Measurements from ENCODE around the gene IPO8.

Gene IPO8

GRCh38 chr12:30695199-30696102, at the start of gene IPO8:
Gene IPO8, minus strand, starts transcription at chr12:30695869. Its CDS starts 222 bp downstream, at chr12:30695647.
- peak; percentile 78 for DNase-seq

DNA sequence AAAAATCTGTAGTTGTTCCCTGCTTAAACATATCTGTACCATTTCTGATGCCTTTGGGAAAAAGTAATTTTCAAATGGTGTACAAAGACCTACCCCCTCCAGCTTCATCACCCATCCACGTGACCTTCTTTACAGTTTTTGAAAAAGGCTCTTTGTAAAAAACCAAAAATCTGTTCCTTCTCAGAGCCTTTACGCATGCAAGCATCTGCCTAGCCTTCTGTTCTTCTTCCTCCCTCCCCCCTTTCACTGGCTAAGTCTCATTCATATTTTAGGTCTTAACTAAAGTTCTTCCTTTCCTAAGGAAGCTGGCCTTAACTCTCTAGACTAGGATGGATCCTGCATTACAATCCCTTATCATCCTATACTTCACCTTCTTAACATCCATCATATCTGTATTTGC, 48.7 kb upstream of the IPO8 start:
- DNase-seq = no peak

DNA sequence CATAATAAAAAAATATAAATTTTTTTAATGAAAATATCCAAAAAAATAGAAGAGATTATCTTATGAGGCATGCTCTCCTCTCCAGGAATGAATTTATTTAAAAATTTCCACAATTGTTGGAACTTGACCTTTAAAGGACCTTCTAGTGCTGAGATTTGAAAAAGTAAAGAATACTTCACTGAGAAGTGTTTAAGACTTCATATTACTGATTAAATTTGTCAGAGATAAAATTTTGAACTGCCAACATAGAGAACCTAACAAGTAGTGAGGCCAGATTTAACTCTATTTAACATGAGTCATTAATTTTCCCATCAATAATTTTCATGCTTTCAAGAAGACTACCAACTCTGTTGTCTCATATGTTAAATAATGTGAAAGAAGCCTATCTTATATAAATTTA, 44.6 kb upstream of the IPO8 start:
- no peak for DNase-seq

GRCh38 chr12:30739020-30739419, 43.4 kb upstream of the IPO8 start:
- DNase-seq = no peak

- no peak for DNase-seq
Measured at GRCh38 chr12:30732954-30733637, 37.4 kb upstream of the IPO8 start.

DNA sequence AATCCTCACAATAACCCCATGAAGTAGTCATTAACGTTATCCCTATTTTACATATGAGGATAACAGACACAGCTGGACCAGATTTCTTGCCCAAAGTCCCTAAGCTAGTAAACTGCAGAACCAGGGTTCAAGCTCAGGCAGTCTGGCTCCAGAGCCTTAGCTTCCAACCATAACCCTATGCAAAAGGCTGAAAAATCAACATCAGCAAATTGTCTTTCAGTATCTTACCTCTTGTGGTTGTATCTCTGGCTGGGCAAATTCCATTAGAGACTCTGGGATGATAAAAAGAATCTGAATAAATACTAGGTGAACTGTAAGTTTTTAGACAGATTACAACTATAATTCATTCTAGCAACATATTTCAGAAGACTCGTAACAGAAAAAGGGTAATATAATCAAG, 34.3 kb upstream of the IPO8 start:
- DNase-seq = no peak

GRCh38 chr12:30729547-30729946, 33.9 kb upstream of the IPO8 start:
- DNase-seq = no peak

DNA sequence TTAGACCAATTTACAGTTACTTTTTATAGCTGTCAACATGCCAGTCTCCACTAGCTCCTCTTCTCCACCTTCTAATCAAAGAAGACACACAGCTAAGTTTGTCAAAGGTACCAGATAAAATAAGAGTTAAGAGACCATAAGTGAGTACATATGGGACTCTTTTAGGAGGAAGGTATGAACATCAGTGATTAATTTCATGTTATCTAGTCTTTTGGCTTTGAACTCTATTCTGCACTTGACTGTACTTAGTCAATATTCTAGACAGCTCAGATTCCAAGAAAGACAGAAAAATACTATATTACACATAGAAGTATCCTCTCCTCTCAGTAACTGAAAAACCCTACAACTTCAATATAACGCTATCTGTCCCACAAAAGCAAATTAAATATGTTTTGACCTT, 31.0 kb upstream of the IPO8 start:
- DNase-seq = no peak

DNA sequence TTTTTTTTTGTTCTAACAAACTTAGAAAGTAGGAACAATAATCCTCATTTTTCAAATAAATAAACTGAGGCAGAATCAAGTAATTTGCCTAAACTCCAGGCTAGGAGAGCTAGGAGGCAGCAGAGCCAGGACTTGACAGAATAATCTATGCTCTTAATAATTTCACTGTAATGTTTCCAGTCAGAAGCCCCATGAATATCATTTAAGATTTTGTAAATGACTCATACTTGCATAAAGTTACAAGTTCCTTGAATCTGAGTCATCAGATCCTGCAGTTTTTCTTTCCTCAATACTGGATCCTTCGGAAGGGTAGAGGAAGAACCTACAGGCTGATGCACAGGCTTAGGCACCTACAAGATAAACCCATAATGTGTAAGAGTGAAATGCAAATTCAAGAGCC, 30.1 kb upstream of the IPO8 start:
- no peak for DNase-seq

DNA sequence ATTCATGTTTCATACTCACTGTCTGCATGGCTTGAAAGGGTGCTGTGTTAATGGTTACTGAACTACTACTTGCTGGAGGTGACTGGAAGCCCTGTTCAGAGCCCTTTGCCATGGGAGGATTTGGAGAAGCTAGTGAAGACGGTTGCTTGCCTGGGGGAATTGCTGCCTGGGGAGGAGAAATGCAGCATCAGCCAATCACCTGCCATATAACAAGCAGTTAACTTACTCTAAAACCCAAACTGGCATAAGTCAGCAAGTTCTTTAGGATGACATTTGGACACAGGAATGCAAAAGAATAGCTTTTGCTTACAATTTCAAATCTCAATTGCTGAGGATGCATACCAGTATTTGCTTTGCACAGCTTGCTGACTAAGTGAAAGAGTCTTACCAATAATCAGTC, 23.4 kb upstream of the IPO8 start:
- no peak for DNase-seq

DNA sequence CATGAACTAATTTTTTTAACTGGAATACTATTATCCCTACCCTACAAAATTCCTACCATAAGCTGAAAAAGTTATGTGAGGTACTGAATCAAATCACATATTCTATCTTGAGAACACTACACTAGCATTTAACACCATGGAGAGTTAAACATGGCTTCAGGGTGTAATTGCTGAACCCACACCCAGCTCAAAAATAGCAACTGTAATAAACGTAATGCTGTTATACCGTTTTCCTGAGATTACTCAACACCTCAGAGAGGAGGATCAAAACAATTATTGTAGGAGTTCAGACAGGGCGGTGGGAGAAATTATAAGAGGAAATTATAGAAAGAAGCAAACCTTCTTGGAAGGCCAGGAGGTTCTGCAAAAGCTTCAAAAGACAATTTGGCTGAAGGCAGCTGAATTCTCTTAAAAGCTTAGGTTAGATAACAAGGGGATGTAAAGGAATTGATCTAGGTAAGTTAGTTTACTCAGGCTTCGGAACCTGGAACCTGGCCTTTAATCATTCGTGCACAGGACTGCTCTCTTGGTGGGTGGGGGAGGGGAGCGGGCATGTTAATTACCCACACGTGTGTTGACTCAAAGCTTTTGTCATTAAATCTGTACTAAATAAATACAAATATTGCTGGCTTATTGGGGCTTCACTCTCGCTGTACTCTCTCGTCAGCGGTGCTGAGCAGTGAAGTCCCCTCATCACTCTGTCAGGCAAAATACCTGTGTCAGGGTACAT, 12.1 kb upstream of the IPO8 start:
- DNase-seq = no peak

- no peak for DNase-seq
Measured at GRCh38 chr12:30706476-30706875, 10.8 kb upstream of the IPO8 start.

DNA sequence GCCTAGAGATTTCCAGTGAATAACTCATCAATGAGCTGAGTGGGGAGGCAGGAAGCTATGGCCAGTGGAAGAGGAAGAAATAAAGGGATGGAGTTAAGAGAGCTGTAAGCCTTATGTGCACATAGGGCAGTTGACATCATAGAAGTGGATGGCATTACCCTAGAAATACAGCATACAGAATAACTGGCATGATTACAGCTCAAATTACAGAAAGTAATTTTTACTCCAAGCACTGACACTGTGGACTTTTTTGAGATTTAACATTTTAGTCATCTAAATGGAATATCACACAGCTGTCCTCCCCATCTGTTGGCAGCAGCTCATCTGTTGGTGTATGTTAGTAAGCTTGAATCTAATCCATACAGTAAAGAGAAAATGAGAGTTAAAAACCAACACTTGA, 5.4 kb upstream of the IPO8 start:
- no peak for DNase-seq

GRCh38 chr12:30700216-30700900, 4.7 kb upstream of the IPO8 start:
- DNase-seq = no peak

DNA sequence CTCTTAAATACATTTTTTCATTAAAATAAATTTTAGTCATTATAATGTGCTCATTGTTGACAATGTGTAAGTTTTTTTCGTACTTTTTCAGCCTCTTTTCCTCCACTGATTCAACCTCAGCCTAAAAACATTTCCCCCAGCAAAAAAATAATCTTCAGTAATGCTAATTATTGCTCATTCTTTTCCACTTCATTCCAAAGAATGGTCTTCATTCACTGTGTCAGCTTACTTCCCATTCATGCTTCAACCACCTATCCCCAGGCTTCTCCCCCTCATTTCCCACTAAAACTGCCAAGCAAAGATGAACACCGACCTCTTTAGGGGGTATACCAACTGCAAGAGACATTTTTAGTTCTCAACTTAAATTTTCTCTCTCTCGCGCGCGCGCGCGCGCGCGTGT, 2.7 kb upstream of the IPO8 start:
- no peak for DNase-seq

GRCh38 chr12:30696943-30697342, 1.3 kb upstream of the IPO8 start:
- no peak for DNase-seq

DNA sequence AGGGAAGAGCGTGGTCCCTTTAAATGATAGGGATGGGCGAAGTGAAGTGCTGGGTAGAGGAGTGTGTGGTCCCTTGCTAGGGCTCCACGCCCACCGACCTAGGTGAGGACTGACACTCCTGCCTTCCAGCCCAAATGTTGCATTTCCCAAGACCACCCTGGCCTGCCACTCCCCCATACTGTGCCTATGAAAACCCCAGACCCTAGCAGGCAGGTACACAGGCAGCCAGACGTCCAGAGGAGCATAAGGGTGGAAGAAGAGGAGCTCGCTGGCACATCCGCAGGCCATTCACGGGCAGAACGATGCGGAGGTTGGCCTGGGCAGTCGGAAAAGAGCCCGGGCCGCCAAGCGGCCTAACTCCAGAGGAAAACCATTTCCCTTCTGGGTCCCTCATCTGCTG, 817 bp upstream of the IPO8 start:
- no peak for DNase-seq

DNA sequence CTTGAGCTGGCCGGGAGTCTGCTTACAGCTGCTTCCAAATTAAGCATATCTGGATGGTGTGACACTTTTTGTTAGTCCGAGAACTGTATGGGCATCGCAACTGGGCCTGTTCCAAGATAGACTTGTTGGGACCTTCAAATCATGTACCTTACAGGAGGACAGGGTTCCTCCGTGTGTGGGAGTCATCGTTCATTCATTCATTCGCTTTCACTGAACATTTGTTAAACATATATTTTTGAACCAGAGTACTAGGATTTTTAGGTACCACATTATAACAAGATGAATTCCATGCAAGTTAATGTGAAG, 387 bp upstream of the IPO8 start:
- no peak for DNase-seq

DNA sequence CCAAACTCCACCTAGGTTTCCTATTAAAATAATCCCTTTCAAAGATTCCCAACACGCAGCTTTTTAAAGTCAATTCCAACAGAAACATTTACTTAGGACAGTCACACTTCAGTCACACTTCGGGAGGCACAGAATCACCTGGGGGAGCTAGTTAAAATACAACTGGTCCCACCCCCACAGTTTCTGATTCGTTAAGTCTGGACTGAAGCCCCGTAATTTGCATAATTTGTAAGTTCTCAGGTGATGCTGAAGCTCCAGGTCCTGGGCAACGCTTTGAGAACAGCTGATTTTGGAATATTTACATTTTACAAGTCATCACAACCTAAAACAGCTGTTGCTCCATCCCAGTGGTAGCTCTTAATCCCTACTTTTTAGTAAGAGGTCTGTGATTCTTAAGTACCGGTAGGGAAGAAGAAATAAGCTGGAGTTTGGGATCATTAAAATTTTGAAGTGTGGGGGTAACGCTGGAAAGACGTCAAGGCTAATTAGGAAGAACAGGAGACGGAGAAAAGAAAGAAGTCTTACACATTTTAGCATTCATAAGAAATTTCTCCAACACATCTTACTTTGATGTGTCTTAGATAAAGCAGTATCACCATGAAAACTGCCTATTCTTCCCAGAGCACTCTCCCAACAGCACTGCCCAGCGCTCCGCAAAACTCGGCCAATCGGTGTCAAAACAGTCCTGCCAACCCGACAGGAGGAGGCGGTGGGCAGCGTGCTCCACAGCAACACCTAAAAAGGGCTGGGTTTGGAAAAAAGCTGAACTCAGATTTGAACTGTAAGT, 1.1 kb downstream of the IPO8 start:
- peak; percentile 23 for DNase-seq

DNA sequence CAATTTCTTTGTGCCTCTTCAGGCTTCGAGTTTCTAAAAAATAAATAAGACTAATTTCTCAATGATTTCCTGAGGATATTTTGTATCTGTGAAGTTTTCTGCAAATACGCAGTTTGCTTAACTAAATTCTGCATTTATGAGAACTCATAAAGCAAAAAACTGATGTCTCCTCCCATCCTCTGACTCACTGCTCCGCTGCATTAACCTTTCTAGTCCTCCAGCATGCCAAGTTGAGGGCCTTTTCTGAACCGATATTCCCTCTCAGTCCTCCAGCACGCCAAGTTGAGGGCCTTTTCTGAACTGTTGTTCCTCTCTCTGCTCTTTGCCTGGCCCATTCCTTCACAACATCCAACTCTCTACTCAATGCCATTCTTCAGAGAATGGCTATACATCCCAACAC, 3.2 kb downstream of the IPO8 start:
- no peak for DNase-seq

GRCh38 chr12:30691122-30691879, 4.4 kb downstream of the IPO8 start:
- peak; percentile 77 for DNase-seq

All from NCI-H510A treated with DMSO at 0.1 percent for 48 hours (cell line).